ENCODE measurements around the gene TMEM175. TPM values are rescaled to one million over a fixed set of nuclear protein-coding genes. Genes with fewer than 3 reads are reported as not detected.

The TMEM175 gene
- polyA plus RNA-seq, 1 donor (not counting 4 experiments of a cell fraction or from before 2014, with no cell fraction given): 23.2 TPM

- H2AFZ ChIP-seq (ENCODE audit: control insufficient read depth, low read length): no peak overlapping the region
- H3K9ac ChIP-seq (ENCODE audit: control insufficient read depth, extremely low read depth, insufficient read depth, low read length): no peak overlapping the region
- H3K9me3 ChIP-seq (ENCODE audit: control insufficient read depth, low read depth, low read length): no peaks in the 10 kb centered on the region
- no peak for DNase-seq (ENCODE audit: low read depth, low spot score)
- H3K27me3 ChIP-seq (ENCODE audit: control insufficient read depth, extremely low read depth, insufficient read depth, low read length): peaks cover 86% of the 10 kb centered on the region
- no peaks in the 10 kb centered on the region for H3K36me3 ChIP-seq (ENCODE audit: control insufficient read depth in 2 of 2, extremely low read depth in 1 of 2, insufficient read depth in 2 of 2, low read length in 2 of 2)
- no peaks in the 10 kb centered on the region for H3K4me1 ChIP-seq (ENCODE audit: control insufficient read depth, extremely low read depth, insufficient read depth, low read length)
- H3K4me2 ChIP-seq (ENCODE audit: control insufficient read depth, extremely low read depth, insufficient read depth, low read depth, low read length): no peak overlapping the region
- no peak for FAIRE-seq
- H3K27ac ChIP-seq (ENCODE audit: control insufficient read depth, insufficient read depth, low read length): no peak overlapping the region
- H3K9me1 ChIP-seq (ENCODE audit: control insufficient read depth, extremely low read depth, insufficient read depth, low read length): no peaks in the 10 kb centered on the region
- no peak for TF ChIP-seq CTCF (optimal IDR thresholded peaks at IDR 0.05 in 1 of 3, IDR thresholded peaks at IDR 0.05 in 1 of 3, conservative IDR thresholded peaks at IDR 0.05 in 1 of 3; ENCODE audit: extremely low read depth in 1 of 3, insufficient read depth in 2 of 3, low read length in 3 of 3)
- TF ChIP-seq EZH2 (IDR thresholded peaks at IDR 0.05; ENCODE audit: low read length): peak; percentile 86
- dilution Hi-C loops (cut with MboI; ENCODE audit: extremely low pct_ligation_motif_present, low sequenced_read_pairs): no loop called here
- no peak overlapping the region for H3K4me3 ChIP-seq (ENCODE audit: control insufficient read depth in 2 of 3, extremely low read depth in 1 of 3, insufficient read depth in 2 of 3, low read depth in 1 of 3, low read length in 3 of 3)
- H4K20me1 ChIP-seq (ENCODE audit: control insufficient read depth, extremely low read depth, insufficient read depth, low read length): no peaks in the 10 kb centered on the region
- no peaks in the 10 kb centered on the region for H3K79me2 ChIP-seq (ENCODE audit: control insufficient read depth, insufficient read depth, low read length)
These were observed 69.4 kb downstream of the TMEM175 start for GRCh38 chr4:1001561-1002130.

DNA sequence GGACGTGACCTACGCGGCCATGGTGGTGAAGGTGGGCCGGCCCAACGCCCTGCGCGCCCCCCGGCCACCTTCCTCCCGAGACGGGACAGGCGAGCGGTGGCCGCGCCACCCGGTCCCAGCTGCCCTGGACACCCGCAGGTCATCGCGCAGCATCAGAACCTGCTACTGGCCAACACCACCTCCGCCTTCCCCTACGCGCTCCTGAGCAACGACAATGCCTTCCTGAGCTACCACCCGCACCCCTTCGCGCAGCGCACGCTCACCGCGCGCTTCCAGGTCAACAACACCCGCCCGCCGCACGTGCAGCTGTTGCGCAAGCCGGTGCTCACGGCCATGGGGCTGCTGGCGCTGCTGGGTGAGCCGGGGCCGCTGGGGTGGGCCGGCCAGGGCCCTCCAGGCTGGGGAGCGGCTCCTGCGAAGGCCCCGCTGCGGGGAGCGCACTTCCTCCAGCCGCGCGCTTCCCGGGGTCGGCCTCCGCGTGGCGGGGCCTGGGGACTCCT lies 69.9 kb downstream of the TMEM175 start:
- dilution Hi-C loops (cut with MboI; ENCODE audit: extremely low pct_ligation_motif_present, low sequenced_read_pairs): no loop called here
- Histone ChIP-seq H2AFZ (ENCODE audit: control insufficient read depth, low read length) (no peak overlapping the region), H3K9me3 (ENCODE audit: control insufficient read depth, low read depth, low read length) (no peaks in the 10 kb centered on the region), H3K9ac (ENCODE audit: control insufficient read depth, extremely low read depth, insufficient read depth, low read length) (no peak overlapping the region), H3K4me1 (ENCODE audit: control insufficient read depth, extremely low read depth, insufficient read depth, low read length) (no peaks in the 10 kb centered on the region), H3K36me3 (ENCODE audit: control insufficient read depth in 2 of 2, extremely low read depth in 1 of 2, insufficient read depth in 2 of 2, low read length in 2 of 2) (no peaks in the 10 kb centered on the region), H3K79me2 (ENCODE audit: control insufficient read depth, insufficient read depth, low read length) (no peaks in the 10 kb centered on the region), H3K4me2 (ENCODE audit: control insufficient read depth, extremely low read depth, insufficient read depth, low read depth, low read length) (no peak overlapping the region), H3K9me1 (ENCODE audit: control insufficient read depth, extremely low read depth, insufficient read depth, low read length) (no peaks in the 10 kb centered on the region), H3K4me3 (ENCODE audit: control insufficient read depth in 2 of 3, extremely low read depth in 1 of 3, insufficient read depth in 2 of 3, low read depth in 1 of 3, low read length in 3 of 3) (no peak overlapping the region), H3K27ac (ENCODE audit: control insufficient read depth, insufficient read depth, low read length) (no peak overlapping the region), H3K27me3 (ENCODE audit: control insufficient read depth, extremely low read depth, insufficient read depth, low read length) (peaks cover 86% of the 10 kb centered on the region), H4K20me1 (ENCODE audit: control insufficient read depth, extremely low read depth, insufficient read depth, low read length) (no peaks in the 10 kb centered on the region)
- TF ChIP-seq EZH2 (IDR thresholded peaks at IDR 0.05; ENCODE audit: low read length) (peak; percentile 83), CTCF (optimal IDR thresholded peaks at IDR 0.05 in 1 of 3, IDR thresholded peaks at IDR 0.05 in 1 of 3, conservative IDR thresholded peaks at IDR 0.05 in 1 of 3; ENCODE audit: extremely low read depth in 1 of 3, insufficient read depth in 2 of 3, low read length in 3 of 3) (no peak)
- FAIRE-seq: no peak
- no peak for DNase-seq (ENCODE audit: low read depth, low spot score)
